Stimulated activated CD8-positive, alpha-beta memory T cell treated with anti-CD3 and anti-CD28 coated beads, Interleukin-4, amount 100 ng/mL, for 4 hours (primary cell): ENCODE results near the gene UBE2J2.

Experiments used
- DNase-seq, 2 donors: peaks; one replicate each; pipeline ENCODE4 v3.0.0-alpha.2; 2020; ENCODE audit warnings: low read depth in 2 of 2, low spot score in 1 of 2

UBE2J2 gene

DNA sequence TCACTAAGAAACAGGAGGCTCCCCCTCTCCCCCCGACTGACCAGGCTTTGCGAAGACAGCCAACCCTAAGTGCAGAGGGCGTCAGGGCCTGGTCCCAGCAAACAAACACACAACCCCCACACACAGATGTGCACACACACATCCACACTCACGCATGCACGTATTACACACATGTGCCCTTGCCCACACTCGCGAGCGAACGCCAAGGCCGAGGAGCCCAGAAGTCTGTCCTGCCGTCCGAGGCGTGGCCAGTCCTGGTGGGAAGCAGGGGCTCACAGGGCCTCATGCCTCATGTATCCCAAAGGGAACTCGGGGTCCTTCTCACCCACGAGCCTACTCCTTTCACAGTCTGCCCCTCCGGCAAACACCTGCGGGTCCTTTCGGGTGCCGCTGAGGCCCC lies 43.9 kb downstream of the UBE2J2 start:
- DNase-seq = no peak

DNA sequence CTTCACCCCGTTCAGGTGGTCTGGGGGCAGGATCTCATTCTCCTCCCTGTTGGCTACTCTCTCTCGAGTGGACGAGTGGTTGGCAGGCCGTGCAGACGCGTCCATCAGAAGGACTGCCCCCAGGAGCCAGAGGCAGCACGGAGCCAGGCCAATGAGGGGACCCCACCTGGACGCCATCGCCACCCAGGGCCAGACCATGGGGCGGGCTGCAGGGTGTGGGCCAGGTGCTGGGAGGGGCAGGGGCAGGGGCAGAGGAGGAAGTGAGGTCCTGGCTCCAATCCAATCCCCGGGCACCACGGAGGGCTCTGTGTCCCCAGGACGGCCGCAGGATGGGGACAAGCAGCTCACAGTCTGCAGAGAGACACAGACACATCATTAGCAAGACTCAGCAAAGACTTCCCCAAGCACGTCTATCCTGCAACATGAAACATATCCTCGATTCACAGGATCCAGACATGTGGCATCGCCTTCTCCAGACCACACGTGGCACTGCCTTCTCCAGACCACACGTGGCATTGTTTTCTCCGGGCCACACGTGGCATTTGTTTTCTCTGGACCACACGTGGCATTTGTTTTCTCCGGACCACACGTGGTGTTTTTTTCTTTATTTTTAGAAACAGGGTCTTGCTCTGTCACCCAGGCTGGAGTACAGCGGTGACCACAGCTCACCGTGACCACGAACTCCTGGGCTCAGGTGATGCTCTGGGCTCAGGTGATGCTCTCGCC lies 44.9 kb downstream of the UBE2J2 start:
- no peak for DNase-seq

DNA sequence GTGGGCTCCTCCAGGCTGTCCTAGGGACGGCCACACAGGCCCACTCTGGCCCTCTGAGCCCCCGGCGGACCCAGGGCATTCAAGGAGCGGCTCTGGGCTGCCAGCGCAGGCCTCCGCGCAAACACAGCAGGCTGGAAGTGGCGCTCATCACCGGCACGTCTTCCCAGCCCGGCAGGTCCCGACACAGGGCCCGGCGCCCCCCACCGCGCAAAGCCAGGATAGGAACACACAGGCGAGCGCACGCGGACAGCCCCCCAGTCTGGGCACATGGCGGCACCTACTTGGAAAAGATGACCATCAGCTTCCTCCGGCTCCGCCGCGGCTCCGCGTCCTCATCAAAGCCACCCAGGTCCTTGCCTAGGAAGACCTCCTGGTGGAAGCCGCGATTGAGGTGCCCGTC lies 45.5 kb downstream of the UBE2J2 start:
- no peak for DNase-seq

DNA sequence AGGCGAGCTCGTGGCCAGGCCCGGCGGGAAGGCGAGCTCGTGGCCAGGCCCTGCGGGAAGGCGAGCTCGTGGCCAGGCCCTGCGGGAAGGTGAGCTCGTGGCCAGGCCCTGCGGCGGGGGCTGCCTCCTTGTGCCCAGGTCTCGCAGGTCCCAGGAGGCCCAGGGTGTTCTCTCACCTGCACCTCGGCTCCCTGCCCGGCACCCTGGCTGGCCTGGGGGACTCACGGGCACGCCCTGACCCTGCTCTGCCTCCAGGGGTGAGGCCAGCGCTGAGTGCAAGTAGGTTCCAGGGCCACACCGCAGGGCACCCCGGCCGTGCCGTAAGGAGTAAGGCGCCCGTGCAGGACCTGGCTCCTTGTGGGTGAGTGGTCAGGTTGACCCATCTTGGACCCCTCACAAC lies 46.3 kb downstream of the UBE2J2 start:
- DNase-seq = no peak

DNA sequence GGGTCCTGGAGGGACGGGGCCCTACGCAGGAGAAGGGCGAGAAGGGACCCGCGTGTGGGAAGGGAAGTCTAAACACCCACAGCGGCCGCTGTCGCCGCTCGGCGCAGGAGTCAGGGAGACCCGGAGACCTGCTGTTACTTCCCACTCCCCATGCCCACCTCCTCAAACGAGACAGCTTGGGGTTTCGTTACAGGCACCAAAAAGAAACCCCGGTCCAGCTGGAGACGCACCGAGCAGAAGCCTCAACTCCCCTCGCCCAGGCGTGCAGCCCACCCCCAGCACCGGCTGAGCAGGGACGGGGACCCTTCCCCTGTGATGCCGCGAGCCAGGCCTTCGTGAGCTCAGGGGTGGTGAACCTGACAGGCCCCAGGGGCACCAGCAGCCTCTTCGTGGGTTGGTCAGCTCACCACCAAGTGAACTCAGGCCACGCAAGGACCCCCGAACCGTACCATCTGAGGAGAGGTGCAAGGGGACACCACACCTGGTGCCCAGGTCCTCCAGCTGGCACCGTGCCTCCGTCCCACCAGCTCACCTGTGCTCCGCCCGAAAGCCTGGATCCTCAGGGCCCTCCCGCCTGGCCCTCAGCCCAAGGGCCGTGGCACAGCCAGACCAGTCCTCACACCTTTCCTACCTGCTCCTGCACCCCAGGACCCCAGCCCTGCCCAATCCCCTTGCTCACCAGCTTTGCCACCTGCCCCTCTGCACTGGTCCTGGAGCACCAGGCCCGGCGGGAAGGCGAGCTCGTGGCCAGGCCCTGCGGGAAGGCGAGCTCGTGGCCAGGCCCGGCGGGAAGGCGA lies 46.9 kb downstream of the UBE2J2 start:
- no peak for DNase-seq

DNA sequence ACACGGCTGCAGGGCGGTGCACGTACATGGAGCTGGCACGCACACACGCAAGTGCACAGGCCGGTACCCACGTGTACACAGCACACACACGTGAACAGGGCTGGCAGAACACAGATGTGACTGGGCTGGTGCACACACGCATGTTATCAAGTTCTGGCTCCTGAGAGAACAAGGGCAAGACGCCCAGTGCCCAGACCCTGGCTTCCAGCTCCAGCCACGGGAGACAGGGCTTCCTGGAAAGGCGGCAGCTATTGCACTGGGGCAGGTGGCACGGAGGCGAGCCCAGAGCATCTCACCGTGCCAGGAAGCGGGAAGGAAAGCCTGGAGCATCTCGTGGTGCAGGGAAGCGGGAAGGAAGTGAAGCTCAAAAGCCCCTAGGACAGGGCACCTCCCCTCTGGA lies 47.7 kb downstream of the UBE2J2 start:
- no peak for DNase-seq

DNA sequence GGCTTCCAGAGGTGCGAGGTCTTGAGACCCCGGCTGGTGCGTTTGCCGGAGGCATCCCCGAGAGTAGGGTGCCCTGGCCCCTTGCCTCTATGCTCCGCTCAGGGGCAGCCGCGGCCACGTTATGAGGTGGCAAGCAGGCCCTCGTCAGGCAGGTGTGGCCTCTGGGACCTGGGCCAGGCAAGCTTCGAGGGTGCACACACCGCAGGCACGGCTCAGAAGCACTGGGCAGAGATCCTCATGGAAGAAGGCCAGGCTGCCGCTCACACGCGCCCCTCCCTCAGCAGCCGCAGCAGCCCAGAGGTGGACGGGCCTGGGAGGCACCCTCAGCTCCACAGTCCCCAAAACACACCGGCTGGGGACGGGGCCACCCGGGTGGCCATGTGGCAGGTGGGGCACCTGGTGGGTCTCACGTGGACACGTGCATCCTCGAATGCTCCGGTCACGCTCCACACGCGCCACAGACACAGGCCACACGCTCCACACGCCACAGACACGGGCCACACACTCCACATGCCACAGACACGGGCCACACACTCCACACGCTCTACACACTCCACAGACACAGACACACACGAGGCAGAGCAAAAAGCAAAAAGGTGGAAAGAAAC lies 48.3 kb downstream of the UBE2J2 start:
- no peak for DNase-seq

DNA sequence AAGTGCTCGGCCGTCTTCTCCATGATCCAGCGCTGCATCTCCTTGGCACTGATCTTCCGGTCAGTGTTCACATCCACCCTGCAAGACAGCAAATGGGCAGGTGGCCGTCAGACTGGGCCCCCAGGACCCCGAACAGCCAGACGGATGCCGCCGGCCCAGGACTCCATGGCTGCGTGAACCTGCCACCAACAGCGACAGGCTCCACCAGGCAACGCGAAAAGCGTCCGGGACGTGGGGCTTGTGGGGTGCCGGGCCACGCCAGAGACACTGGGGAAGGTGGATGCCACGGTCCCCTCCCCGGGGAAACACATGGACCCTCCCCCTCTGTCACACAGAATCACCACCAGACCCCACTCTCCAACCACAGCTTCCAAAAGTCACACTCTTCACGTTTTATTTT lies 49.8 kb downstream of the UBE2J2 start:
- DNase-seq = no peak

DNA sequence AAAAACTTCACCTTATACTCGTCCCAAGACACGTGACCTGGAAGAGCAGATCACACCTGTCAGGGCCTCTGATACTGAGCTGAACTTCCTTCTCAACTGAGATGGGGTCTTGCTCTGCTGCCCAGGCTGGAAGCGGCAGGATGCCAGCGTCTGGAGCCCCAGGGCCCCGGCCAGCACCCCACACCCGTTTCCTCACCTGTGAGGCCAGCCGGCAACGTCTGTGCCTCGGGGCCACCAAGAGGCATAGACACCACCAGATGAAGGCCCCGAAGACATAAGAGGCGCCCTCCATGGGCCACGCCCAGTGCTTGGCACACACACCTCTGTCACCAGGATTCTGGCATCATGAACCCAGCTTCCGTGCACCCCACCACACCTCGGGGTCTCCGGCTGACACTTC lies 50.3 kb downstream of the UBE2J2 start:
- no peak for DNase-seq

DNA sequence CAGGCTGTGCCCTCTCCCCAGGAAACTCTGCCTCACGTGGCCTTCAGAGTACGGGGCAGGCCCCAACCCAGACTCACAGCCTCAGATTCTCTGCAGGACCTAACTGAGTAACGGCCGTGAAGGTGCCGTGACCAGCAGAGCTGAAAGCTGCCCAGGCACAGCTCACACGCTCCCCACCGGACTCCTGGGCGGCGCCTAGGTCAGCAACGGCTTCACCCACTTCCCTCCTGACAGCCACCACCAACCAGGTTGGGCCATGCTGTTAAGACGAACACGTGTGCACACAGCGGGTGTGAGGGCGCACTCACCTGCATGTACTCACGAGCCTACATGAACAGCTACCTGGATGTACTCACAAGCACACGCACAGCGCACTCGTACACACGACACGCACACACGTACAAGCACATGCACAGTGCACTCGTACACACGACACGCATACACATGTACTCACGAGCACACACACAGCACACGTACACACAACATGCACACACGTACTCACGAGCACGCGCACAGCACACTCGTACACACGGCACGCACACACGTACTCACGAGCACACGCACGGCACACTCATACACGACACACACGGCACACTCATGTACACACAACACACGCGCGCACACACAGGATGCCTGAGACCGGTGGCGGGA lies 51.0 kb downstream of the UBE2J2 start:
- DNase-seq = no peak

DNA sequence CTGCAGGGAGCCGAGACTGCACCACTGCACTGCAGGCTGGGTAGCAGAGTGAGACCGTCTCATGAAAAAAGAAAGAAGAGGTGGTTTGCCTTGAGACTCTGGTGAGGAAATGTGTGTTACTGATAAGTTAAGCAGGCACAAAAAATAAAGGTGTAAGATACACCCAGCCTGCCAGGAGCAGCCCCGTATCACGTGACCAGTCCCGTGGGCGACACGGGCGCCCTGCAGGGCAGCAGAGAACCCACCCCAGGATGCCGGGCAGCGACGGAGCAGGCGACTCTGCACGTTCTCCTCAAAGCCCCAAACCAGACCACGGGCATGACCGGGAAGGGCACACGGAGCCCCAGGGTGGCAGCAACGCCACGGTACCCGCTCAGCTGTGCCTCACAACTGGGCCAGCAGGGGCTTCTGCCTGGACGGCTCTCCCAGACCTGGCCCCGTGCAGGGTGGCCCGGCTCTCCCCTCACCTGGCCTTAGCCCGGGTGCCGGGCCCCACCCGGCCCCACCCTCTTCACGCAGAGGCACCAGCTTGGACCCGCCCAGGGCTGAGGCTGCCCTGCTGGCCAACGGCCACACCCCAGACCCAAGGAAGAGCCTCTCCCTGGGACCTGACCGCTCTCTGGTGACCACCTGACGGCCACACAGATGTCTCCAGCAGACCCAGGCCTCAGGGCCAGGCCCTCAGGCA lies 51.6 kb downstream of the UBE2J2 start:
- DNase-seq = no peak

DNA sequence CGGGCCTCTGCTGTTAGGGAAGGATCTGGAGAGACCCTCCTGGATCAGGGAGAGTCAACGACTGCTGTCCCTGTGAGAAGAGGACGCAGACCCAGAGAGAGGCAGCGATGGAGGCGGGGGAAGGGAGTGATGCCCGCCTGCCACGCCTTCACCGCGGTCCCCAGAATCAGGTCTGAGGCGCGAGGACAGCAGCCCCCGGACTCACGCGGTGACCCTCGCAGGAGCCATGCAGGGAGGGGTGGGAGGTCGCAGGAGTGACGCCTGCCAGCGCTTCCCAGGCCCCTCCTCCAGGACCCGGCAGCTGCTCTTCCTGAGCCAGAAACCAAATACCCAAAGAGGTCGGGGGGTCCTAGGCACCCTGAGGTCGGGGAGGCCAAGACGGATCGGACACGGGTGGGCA lies 53.5 kb downstream of the UBE2J2 start:
- no peak for DNase-seq

DNA sequence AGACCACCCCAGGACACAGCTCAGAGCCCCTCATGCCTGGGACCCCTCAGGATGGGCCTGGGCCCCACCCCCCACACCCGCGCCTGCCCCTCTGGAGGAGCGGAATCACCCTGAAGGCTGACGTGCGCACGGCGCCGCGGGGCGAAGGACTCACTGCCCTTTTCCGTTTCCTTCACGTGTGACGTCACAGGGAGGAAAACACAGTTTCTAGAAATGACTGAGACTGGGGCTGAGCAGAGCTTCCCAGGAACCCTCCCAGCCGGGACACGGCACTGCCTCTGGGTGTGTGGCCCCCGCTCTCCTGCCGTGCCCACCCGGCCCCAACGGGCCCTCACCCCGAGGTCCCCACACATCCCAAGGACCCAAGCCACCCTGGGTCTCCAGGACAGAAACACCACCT lies 54.3 kb downstream of the UBE2J2 start:
- no peak for DNase-seq

DNA sequence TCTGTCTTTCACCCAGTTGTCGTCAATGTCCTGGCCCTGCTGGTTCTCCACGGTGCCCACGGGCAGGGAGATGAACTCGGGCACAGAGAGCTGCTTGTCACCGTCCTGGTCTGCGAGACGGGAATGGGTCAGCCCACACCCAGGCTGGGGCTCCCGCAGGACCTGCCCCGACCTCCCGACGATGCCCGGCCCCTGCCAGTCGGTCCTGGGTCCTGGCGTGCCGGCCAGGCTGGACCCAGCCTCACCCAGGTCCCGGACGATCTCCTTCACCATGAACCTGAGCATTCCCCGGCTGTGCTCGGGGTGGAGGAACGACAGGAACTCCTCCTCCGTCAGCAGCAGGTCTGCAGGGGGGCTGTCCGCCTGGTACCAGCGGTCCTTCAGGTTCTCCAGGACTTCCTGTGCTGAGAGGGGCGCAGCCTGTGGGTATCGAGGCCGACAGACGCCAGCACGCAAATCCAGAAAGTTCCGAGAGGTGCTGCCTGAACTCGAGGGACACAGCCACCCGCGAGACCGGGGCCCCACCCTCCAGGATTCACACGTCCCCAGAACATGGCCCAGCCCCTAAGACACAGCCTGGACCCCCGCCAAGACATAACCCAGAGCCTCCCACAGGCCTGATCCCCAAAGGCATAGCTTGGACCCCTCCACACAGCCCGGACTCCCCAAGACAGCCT lies 55.0 kb downstream of the UBE2J2 start:
- no peak for DNase-seq

DNA sequence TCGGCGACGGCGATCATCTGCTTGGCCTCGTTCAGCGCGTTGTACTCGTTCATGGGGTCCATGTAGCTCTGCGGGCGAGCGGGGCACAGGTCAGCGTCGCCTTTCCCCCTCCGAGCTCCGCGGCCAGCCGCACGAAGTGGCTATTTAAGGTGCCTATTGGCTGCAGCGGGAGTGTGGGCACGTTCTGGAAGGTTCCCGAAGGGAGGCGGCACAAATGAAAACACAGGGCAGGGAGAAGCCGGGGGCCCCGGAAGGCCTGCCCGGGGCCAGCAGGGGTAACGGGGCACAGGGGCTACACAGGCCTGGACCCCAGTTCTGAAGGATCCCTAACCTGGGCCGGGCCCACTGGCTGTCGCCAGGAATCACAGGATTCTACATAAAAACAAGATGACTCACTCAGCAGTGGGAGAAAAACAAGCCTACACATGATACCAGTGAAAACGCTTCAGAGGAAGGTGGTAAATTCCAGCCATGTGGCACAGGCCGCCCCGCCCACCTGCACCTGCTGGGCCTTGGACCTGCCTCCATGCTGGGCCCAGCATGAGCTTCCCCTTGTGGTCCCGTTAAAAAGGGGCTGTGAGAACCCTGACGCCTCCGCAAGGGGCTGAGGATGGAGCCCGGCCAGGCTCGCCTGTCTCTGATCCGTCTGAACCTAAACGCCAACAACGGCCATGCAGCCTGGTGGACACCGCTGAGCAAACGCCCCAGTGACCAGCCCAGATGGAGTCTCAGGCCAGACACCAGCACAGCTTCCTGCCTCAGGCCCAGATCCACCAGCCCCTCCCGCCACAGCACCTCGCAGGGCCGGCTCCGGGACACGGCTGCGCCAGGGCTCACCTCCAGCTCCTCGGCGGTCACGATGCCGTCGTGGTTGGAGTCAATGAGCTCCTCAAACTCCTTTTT lies 55.8 kb downstream of the UBE2J2 start:
- DNase-seq = no peak

DNA sequence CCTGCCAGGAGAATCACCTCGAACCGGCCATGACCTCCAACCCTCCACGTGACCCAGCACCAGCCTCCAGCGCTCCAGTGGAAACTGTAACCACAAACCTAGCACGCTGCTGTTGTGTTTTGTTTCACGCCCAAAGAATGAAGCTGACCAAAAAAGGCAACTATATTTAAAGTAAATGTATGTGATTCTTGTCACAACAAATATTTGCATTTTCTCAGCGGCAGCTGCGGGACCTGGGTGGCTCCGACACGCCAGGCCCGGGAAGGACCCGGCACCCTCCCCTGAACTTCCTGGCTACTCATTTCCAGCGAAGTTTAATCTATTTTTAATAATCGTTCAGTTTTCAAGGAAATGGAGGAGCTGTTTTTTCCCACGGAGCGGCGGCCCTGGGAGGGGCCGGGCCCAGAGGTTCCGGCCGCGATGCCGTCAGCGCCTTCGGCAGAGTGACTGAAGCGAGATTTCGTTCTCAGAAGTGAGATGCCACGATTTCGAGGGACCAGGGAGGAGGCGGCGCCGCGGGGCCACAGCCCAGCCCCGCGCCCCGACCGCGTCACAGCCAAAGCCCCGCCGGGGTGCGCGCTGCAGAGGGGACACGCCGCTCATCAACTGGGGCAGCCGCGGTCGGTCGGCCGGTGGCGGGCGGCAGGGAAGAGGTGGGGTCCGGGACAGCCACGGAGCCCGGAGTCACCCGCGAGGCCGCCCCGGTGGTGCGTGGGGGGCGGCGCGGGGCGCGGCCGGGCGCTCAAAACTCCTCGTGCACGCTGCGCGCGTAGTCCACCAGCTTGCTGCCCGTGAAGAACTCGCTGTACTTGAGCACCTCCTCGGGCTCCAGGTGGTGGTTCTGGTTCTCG lies 56.7 kb downstream of the UBE2J2 start:
- no peak for DNase-seq

DNA sequence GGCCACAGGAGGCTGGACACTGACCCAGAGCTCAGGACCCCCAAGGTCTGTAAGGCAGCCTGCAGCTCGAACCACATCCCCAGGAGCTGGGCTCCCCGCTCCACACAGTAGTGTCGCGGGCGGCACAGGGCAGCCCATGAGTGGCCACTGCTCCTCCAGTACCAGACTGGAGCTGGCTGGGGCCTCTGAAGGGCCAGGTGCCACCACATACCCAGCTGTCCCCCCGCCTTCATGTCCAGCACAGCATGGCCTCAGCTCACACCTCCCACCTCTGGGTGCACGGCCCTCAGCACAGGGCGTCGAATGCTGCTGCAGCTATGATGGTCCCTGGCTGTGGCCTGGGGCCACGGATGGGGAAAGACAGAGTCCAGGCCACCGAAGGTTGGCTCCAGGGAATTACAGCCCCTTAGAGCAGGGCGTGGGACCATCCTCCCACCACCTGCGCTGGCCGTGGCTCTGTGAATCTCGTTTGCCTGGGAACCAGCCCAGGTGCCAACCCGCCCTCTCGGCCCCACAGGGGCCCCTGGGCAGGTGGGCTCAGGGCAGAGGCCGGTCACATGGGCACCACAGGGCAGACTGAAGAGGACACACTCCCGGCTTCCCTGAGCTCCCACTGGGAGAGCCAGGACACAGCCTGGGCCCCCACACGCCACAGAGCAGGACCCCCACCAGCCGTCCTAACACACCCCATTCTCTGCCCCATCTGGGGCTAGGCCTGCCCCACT lies 57.6 kb downstream of the UBE2J2 start:
- no peak for DNase-seq

DNA sequence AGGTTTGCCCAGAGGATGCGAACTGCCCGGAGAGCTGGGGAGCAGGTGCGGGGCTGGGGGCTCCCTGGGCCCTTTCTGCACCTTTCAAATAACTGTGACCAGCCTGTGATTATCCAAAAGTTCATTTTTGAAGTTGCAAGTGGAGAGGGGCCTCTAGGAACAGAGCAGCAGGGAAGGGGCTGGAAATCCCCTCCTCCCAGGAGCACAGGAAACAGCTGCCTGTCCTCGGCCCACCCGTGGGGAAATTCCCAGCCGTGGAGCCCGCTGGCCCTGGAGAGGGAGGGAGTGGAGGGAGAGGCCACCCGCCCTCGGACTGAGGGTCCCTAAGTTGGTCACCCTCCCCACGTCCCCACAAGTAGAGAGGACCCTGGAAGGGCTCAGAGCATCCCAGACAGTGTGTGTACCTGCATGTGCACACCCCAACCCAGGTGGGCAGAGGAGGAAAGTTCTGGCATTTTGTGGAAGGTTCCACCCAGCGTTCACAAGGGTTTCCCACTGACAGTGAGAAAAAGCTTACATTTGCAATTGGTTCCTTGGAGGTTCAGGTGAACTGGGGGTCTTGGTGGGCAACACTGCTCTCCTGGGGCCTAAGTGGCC lies 58.5 kb downstream of the UBE2J2 start:
- DNase-seq = no peak
